Left ventricle myocardium superior (tissue), 1 donor: ENCODE results near the gene ODAD3. TPM values are rescaled to one million over a fixed set of nuclear protein-coding genes. Genes with fewer than 3 reads are reported as not detected.
"Not testable (repeated sequence)": the region's sequence is repeated elsewhere in the genome, so short reads cannot be mapped to it uniquely, and the experiment has no call there.

Source experiments
- ATAC-seq: fragments of 200-7000 bp; cut with Tn5 transposase; one replicate; pipeline ENCODE4 v1.9.1; 2020; ENCODE audit warnings: mild to moderate bottlenecking, moderate library complexity
- DNase-seq: peaks from one replicate; pipeline ENCODE4 v3.0.0-alpha.2; 2020
- intact Hi-C: fragments of 100-400 bp; cut with micrococcal nuclease; formaldehyde crosslinking; loops from one replicate; pipeline ENCODE4 v1.11.0; 2022
- total RNA-seq: library from RNA; stranded (reverse); fragmentation: NEBNext Ultra II Directional; extraction: Animal tissue kit (Norgen Biotek cat#: 25700); gene quantifications from one replicate; pipeline ENCODE4 v1.2.1, GENCODE V29; 2021
- donor health status: DM: no; HTN: yes; CAD: no; lungs with severe emphysema.

Gene ODAD3
- total RNA-seq, 1 donor from 2014 or later: 0.42 TPM

DNA sequence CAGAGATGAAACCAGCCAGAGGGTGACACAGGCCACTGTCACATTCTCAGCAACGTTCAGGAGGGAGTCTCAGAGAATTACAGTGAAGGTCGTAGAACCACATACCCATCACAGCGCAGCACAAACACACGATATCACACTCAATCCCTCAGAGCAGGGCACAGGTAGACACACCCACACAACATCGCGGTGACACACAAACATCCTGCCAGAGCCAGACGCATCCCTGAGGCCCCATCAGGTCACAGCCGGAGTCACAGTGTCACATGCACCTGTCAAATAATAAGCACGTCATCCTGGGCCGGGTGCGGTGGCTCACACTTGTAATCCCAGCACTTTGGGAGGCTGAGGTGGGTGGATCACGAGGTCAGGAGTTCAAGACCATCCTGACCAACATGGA is 28.5 kb upstream of the ODAD3 start:
- intact Hi-C loops: no loop called here
- ATAC-seq (no peak), DNase-seq (no peak)

GRCh38 chr19:11461453-11461852 is 26.5 kb upstream of the ODAD3 start:
- no peak for DNase-seq
- intact Hi-C loops: no loop called here
- ATAC-seq: no peak

DNA sequence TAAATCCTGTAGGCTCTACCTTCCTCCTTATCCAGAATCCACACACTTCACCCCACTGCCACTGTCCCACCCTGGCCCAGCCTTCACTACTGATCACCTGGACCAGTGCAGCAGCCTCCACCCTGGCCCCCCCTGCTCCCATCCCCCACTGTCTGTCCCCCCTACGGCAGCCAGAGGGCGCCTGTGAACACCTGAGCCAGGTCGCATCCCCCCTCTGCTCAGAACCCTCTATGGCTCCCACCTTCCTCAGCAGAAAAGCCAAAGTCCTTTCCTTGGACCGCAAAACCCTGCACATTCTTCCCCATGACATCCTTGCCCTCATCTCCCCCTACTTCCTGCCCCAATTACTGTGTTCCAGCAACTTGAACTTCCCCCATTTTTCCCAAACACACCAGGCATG is 25.3 kb upstream of the ODAD3 start:
- no peak for ATAC-seq
- DNase-seq: no peak
- intact Hi-C loops: no loop called here

DNA sequence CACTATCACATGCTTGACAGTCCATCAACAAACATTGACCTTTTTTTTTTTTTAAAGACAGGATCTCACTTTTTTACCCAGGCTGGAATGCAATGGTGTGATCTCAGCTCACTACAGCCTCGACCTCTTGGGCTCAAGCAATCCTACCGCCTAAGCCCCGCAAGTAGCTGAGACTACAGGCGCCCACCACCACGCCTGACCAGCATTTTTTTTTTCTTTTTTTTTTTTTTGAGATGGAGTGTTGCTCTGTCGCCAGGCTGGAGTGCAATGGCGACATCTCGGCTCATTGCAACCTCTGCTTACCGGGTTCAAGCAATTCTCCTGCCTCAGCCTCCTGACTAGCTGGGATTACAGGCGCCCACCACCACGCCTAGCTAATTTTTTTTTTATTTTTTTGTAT is 24.0 kb upstream of the ODAD3 start:
- DNase-seq, intact Hi-C loops, ATAC-seq: not testable (repeated sequence)

- DNase-seq (no peak), ATAC-seq (no peak)
- intact Hi-C loops: no loop called here
These were observed 23.4 kb upstream of the ODAD3 start for GRCh38 chr19:11458236-11458900.

GRCh38 chr19:11457831-11458230 is 22.9 kb upstream of the ODAD3 start:
- ATAC-seq (no peak), DNase-seq (no peak)
- intact Hi-C loops: no loop called here

GRCh38 chr19:11457115-11457514 is 22.2 kb upstream of the ODAD3 start:
- DNase-seq: no peak
- no peak for ATAC-seq
- intact Hi-C loops: no loop called here

GRCh38 chr19:11456659-11457058 is 21.7 kb upstream of the ODAD3 start:
- ATAC-seq (no peak), DNase-seq (no peak)
- intact Hi-C loops: no loop called here

GRCh38 chr19:11455233-11455554 is 20.3 kb upstream of the ODAD3 start:
- intact Hi-C loops, ATAC-seq, DNase-seq: not testable (repeated sequence)

- intact Hi-C loops: no loop called here
- no peak for ATAC-seq
These were observed 18.8 kb upstream of the ODAD3 start for GRCh38 chr19:11453468-11454341.

DNA sequence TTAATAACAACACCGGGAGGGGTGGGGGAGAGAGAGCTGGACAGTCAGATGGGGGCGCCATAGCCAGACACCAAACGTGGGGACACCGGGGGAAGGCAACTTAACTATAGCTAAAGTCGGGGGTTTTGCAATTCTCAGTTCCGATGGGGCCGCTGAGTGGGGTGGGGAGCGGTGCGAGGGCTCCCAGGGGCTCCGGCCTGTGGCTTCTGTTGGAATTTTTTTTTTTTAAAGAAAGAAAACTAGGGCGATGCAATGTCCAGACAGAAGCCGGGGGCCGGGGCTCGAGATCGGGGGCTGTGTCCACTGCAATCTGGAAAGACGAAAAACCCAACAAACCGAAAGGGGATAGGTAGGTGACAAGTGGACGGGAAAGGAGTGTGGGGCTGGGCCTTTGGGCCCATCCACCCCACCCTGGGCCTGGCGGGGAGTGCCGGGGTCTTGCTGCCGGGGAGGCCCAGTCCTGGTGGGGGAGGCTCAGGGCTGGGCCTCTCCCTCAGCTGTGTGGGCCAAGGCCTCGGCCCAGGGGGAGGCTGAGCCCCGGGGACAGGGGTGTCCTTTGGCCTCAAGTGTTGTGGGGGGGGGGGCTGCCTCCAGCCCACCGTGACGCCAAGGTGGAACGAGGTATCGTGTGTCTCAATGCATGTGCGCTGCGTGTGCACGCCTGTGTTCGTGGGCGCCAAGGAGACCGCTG is 17.8 kb upstream of the ODAD3 start:
- ATAC-seq (no peak), DNase-seq (no peak)
- intact Hi-C loops: no loop called here

More at GRCh38 chr19:11453468-11454341, 18.8 kb upstream of the ODAD3 start:
- no peak for DNase-seq

DNA sequence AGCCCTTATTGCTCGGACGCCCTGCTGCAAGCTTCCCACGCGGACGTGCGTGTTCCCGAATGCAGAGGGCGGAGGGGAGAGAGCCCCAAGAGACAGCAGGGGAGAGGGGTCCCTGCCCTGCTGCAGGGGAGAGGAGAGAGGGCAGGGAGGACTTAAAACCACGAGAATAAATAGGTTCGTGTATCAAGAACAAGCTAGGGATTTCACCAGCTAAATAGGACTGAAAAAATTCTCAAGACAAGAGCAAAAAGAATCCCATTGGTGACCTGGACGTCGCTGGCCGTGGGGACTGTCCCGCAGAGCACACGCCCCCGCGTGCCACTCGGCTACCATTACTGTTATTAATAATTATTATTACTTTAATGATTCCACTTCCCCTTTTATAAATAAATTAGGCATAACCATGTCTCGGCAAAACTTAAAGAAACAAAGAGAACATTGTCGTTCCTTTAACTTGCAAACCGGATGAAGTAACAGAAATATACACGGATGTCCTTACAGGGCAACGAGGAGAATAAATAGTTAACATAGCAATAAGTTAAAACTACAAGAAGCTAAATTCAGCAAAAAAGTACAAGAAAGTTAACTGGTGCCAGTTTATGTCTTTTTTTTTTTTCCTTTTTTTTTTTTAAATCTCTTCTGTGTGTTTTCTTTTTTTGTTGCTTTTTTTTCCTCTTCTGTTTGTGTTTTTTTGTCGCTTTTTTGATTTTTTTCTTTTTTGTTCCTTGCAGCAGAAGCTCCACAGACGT is 17.1 kb upstream of the ODAD3 start:
- DNase-seq: no peak
- intact Hi-C loops: no loop called here
- ATAC-seq: no peak

DNA sequence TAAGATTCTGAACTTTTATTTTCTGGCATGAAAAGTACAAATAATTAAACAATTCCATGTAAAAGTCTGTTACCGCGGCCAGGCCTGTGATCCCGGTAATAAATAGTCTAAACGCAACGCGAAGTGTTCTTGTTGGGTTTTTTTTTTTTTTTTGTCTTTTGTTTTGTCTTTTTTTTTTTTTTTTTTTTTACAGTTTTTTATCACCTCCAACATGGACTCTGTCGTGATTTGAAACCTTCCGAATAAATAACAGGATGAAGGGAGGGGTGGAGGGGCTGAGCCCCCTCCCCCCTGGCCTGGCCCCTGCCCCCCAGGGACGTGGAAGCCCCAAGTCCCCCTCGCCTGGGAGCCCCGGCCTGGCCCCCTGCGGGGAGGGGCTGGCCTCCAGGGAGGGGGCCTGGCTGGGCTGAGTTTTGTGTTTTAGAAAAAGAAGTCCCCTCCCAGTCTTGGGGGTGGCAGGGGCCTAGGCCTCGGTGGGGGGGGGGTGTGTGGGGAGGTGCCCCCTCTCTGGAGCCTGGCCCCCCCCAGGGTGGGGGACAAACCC is 16.5 kb upstream of the ODAD3 start:
- ATAC-seq: no peak
- intact Hi-C loops: no loop called here
- DNase-seq: no peak

GRCh38 chr19:11450570-11451326 is 15.8 kb upstream of the ODAD3 start:
- intact Hi-C loops: no loop called here
- ATAC-seq (no peak), DNase-seq (no peak)

GRCh38 chr19:11448923-11449554 is 14.1 kb upstream of the ODAD3 start:
- no peak for DNase-seq
- ATAC-seq: no peak
- intact Hi-C loops: no loop called here

DNA sequence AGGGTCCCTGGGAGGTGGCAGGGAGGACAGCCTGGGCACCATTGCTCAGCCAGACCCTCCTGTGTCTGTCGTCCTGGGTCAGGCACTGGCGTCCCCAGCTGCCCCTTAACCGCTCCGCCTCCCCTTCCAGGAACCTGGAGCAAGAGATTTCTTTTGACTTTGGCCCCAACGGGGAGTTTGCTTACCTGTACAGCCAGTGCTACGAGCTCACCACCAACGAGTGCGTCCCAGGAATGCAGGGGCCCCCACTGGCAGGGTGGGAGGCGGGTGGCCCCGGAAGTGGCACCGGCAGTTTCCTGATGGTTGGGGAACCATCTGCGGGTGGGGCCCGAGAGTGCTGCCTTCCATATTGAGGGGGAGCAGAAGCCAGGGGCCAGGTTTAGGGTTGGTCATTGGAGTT is 13.5 kb upstream of the ODAD3 start:
- ATAC-seq (no peak), DNase-seq (no peak)
- intact Hi-C loops: no loop called here

DNA sequence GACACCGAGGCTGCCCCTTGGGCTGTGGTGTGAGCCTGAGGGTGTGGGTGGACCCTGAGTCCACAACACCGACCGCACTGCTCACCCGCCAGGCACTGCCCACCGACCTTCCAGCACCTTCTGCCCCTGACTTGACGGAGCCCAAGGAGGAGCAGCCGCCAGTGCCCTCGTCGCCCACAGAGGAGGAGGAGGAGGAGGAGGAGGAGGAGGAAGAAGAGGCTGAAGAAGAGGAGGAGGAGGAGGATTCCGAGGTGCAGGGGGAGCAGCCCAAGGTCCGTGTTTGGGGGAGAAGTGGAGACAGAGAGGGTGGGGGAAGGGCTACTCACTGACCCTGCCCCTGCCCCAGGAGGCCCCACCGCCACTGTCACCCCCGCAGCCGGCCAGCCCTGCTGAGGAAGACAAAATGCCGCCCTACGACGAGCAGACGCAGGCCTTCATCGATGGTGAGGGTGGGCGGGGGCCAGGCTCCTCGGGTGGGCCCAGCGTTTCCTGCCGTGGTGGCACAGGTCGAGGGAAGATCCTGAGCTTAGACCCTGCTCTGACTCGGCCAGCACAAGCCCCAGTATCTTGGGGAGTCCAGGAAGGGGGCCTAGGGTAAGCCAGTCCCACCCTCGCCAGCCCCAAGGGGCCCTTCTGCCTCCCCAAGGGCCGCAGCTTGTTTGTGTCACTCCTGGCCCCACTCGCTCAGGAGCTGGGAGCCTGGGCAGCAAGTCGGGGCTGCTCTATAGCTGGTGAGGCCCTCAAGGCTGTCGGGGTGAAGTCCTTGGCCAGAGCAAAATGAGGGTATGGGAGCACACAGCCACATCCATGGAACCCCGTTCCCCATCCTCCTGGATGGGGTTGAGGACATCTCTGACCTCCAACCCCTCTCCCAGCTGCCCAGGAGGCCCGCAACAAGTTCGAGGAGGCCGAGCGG is 12.7 kb upstream of the ODAD3 start:
- ATAC-seq (no peak), DNase-seq (no peak)
- intact Hi-C loops: no loop called here
